T1000 (cell line): Measurements from ENCODE around the gene RPS15.

Experiments used
- DNase-seq: peaks from one replicate; lab custom pipeline; 2025; ENCODE audit warnings: mixed read lengths; lab: John Stamatoyannopoulos, UW

Gene RPS15

GRCh38 chr19:1435378-1435989 is 2.7 kb upstream of the RPS15 start:
- no peak for DNase-seq

- DNase-seq = no peak
Measured at GRCh38 chr19:1437609-1438008, 587 bp upstream of the RPS15 start.

GRCh38 chr19:1438933-1439354 is 748 bp downstream of the RPS15 start:
- no peak for DNase-seq

DNA sequence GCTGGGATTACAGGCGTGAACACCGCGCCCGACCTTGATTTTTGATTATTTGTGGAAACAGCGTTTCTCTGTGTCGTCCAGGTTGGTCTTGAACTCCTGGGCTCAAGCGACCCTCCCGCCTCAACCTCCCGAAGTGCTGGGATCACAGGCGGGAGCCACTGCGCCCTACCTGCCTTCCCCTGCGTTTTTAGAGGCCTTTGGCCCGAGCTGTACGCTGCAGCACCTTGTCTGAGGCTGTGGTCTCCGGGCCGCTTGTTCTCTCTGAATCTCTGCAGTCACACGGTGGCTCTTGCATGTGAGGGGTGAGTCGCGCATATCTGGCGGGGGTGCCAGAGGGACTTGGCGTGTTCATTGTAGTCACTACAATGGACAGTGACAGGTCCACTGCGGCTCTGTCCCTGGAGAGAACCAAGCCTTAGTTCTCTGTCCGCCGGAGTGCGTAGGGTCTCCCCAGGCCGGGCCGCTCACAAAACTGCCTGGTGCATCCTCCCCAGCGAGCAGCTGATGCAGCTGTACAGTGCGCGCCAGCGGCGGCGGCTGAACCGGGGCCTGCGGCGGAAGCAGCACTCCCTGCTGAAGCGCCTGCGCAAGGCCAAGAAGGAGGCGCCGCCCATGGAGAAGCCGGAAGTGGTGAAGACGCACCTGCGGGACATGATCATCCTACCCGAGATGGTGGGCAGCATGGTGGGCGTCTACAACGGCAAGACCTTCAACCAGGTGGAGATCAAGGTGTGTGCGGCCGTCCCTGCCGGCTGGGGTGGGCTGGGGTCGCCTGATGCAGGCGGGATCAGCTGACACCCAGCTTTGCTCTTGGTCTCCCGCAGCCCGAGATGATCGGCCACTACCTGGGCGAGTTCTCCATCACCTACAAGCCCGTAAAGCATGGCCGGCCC is 1.6 kb downstream of the RPS15 start:
- peak; percentile 36 for DNase-seq

- DNase-seq = no peak
Measured at GRCh38 chr19:1440418-1440801, 2.2 kb downstream of the RPS15 start.

- no peak for DNase-seq
Measured at GRCh38 chr19:1441022-1441426, 2.8 kb downstream of the RPS15 start.

- DNase-seq = no peak
Measured at GRCh38 chr19:1441677-1442438, 3.7 kb downstream of the RPS15 start.

- peak; percentile 59 for DNase-seq
Measured at GRCh38 chr19:1445185-1445931, 7.2 kb downstream of the RPS15 start.

DNA sequence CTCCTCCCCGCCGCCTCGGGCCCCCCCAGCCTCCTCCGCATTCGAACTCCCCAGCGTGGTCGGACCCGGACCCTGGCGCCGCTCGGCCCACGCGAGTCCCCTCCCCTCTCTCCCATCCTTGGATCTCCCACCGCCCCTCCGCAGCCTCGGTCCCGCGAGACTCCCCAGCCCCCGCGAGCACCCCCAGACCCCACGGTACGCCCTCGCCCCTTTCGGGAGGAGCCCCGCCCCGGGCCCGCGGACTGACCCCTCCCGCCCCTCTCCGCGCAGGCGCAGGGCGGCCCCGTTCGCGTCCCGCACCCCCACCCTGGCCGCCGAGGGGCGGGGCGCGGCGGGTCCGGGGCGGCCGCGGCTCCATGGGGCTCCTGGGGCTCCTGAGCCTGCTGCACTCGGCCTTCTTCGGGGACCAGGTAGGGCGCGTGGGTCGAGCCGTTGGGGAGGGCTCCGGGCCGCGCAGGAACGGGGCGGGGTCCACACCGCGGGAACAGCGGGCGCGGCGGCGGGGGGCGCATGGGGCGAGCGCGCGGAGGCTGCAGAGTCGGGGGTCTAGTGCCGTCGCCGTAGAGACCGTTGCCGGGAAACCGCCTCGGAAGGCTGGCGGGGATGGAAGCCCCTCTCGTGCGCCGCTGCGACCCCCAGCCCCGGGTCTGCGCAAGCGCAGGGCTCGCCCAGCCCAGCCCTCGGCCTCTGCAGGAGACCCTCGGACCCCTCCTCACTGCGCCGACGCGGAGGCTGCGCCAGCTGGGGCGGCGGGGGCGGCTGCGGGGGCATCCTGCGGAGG is 7.9 kb downstream of the RPS15 start:
- DNase-seq = peak; percentile 32

DNA sequence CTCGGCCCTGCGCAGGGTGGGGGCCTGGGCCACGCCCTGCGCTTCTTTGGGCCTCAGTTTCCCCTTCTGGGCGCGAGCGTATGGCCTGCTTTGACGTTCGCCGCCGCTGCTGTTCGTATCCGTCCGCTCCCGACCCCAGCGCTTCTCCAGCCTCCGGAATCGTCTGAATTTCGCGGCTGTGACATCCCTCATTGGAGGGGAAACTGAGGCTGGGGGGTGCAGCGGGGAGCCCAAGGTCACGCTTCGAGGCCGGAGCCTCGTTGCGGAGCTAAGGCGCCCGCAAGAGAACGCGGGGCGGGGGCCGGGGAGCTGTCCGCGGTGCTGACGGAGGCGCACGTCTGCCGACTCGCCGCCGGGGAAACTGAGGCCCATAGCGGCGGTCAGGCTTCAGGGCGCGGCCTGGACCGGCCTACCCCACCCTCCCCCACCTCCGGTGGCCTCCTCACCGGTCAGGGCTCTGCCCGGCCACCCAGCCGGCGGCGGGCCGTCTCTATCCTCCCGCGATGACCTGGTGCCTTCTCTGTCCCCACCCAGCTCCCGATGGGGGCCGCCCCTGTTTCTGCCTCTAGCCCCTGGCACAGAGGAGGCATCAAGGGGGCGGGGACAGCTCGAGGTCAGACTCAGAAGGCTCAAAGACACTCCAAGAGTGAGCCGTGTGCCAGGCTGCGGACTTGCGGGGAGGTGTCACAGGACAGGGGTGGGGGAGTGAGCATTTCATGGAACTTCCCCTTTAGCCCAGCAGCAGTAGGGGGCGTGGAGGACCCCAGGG is 8.7 kb downstream of the RPS15 start:
- no peak for DNase-seq

DNA sequence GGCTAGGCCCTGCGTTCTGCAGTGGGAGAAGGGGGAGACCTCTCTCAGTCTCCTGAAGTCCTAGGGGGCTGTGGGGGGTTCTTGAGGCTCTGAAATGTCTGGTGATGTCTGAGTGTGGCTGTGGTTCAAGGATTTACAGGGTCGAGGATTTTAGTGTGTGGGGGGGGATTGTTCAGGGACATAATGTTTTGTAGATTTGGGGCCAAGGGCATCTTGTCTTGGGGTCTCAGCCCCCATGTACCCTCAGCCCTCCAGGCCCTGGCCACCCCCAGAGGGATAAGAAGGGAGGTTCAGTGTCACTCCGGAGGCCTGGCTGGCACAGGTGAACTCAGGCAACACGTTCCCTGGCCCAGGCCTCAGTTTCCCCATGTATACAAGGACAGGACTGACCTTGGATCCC is 9.3 kb downstream of the RPS15 start:
- DNase-seq = no peak

DNA sequence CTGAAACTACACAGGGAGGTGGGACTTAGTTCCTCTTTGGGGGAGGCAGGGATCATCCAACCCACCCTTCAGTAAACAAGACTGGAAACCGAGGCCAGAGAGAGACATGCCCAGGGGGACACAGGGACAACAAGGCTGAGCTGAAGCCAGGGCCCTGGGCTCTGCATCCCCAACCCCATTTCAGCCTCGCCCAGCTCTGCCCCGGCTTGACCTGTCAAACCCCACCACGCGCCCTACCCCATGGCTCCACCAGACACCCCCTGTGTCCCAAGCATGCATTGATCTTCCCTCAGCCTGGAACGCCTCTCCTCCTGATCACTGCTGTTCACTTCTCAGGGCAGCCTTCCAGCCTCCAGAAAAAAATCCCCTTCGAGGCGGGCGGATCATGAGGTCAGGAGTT is 9.7 kb downstream of the RPS15 start:
- no peak for DNase-seq

- DNase-seq = peak; percentile 46
Measured at GRCh38 chr19:1449467-1450442, 11.6 kb downstream of the RPS15 start, which contains the start of gene APC2. Gene APC2, plus strand, starts transcription at chr19:1450121. Its CDS starts 2,881 bp downstream, at chr19:1453002.

- DNase-seq = no peak
Measured at GRCh38 chr19:1450735-1451731, 12.8 kb downstream of the RPS15 start.

GRCh38 chr19:1451916-1452801 is 14.0 kb downstream of the RPS15 start:
- no peak for DNase-seq

- DNase-seq = no peak
Measured at GRCh38 chr19:1452802-1453524, 14.8 kb downstream of the RPS15 start.
